GM12878 (cell line): ENCODE results near the gene PCK2. TPM values are rescaled to one million over a fixed set of nuclear protein-coding genes. Genes with fewer than 3 reads are reported as not detected.
A peak's percentile ranks its signal among the peaks of the same experiment; 100 is the strongest.

Experiments used
- BHLHE40 ChIP-seq, 2 experiments: fragments of 450-650 bp in 1 of 2; IDR thresholded peaks; 2 replicates each; pipeline ENCODE4 v1.6.1; 2011 to 2017; ENCODE audit warnings: low read depth in 2 of 2, borderline replicate concordance in 1 of 2, improper control_type of control experiment in 1 of 2, low read length in 1 of 2, mild to moderate bottlenecking in 1 of 2
- CHD1 ChIP-seq: IDR thresholded peaks from 2 replicates; pipeline ENCODE4 v1.6.1; 2012; ENCODE audit warnings: low read depth, low read length, improper control_type of control experiment
- E4F1 ChIP-seq: fragments of 450-650 bp; IDR thresholded peaks from 2 replicates; pipeline ENCODE4 v1.6.1; 2018; ENCODE audit warnings: borderline replicate concordance, mild to moderate bottlenecking; ENCODE audit not compliant: partially characterized antibody
- HCFC1 ChIP-seq: fragments of 150-350 bp; IDR thresholded peaks from 2 replicates; pipeline ENCODE4 v1.6.1; 2014; ENCODE audit warnings: low read length
- MEF2A ChIP-seq: IDR thresholded peaks from 2 replicates; pipeline ENCODE4 v1.6.1; 2011; ENCODE audit warnings: low read depth, mild to moderate bottlenecking, low read length, moderate library complexity; ENCODE audit not compliant: insufficient read depth
- MTA3 ChIP-seq: IDR thresholded peaks from 2 replicates; pipeline ENCODE4 v1.6.1; 2012; ENCODE audit warnings: low read length, inconsistent platforms, borderline replicate concordance
- NFIC ChIP-seq: IDR thresholded peaks from 2 replicates; pipeline ENCODE4 v1.6.1; 2012; ENCODE audit warnings: low read depth, mild to moderate bottlenecking, inconsistent platforms, low read length, moderate library complexity
- NFXL1 ChIP-seq: fragments of 450-650 bp; IDR thresholded peaks from 2 replicates; pipeline ENCODE4 v1.6.1; 2017; ENCODE audit warnings: antibody characterized with exemption, mild to moderate bottlenecking, borderline replicate concordance
- NRF1 ChIP-seq: conservative IDR thresholded peaks from 2 replicates; pipeline ENCODE4 v1.6.1; 2011; ENCODE audit warnings: mild to moderate bottlenecking, low read depth, low read length, improper control_type of control experiment
- POU2F2 ChIP-seq: IDR thresholded peaks from 3 replicates; pipeline ENCODE4 v1.6.1; 2011; ENCODE audit warnings: low read depth, mild to moderate bottlenecking, low read length, borderline replicate concordance
- polyA plus RNA-seq, 11 experiments: library from polyadenylated mRNA; depleted of rRNA in 4 of 11; unstranded in 6 of 11; stranded (reverse) in 5 of 11; fragments of >200 nt; fragmentation: Nextera tagmentation in 4 of 11; fragmentation: Illumina TruSeq in 1 of 11; extraction: Ambion mirVana in 4 of 11; extraction: Trizol in 1 of 11; gene quantifications; 1 replicate in 1 of 11; 2 replicates in 10 of 11; pipeline versions ENCODE4 v1.2.1 to v1.2.3, GENCODE V29; 2011 to 2016; ENCODE audit warnings: inconsistent platforms in 2 of 11, missing spikeins in 2 of 11, low read depth in 1 of 11
- total RNA-seq, 4 experiments: library from RNA; depleted of rRNA in 3 of 4; stranded (reverse); fragments of >200 nt in 3 of 4; fragmentation: Illumina TruSeq in 1 of 4; extraction: Trizol in 1 of 4; gene quantifications; 2 replicates each; pipeline versions ENCODE4 v1.2.1 to v1.2.3, GENCODE V29; 2013 to 2021
- TF ChIP-seq, protein P1 (sequence below): IDR thresholded peaks from 2 replicates; pipeline ENCODE4 v1.6.1; 2011; ENCODE audit warnings: low read depth, low read length, improper control_type of control experiment, borderline replicate concordance
- TF ChIP-seq, protein P2 (sequence below): IDR thresholded peaks from 2 replicates; pipeline ENCODE4 v1.6.1; 2011; ENCODE audit warnings: mild to moderate bottlenecking, low read depth, low read length, moderate library complexity; ENCODE audit not compliant: insufficient replicate concordance
- TF ChIP-seq, protein P3 (sequence below): fragments of 450-650 bp; formaldehyde crosslinking; IDR thresholded peaks from 2 replicates; pipeline ENCODE4 v1.5.0; 2022; ENCODE audit warnings: mild to moderate bottlenecking, missing genetic modification characterization
- TF ChIP-seq, protein P4 (sequence below): fragments of 450-650 bp; IDR thresholded peaks from 2 replicates; pipeline ENCODE4 v1.6.1; 2017; ENCODE audit warnings: mild to moderate bottlenecking
- TF ChIP-seq, protein P5 (sequence below): fragments of 450-650 bp; conservative IDR thresholded peaks from 2 replicates; pipeline ENCODE4 v1.6.1; 2017; ENCODE audit warnings: mild to moderate bottlenecking, moderate library complexity

Gene PCK2
- total and polyA plus RNA-seq, 10 of the 15 experiments (the other 5 are each of a cell fraction or from before 2014, with no cell fraction given) = 6.6 to 110 (median 44.6) TPM

GRCh38 chr14:24080888-24081738 is 13.0 kb upstream of the PCK2 start (continued):
- TF ChIP-seq, protein P1, sequence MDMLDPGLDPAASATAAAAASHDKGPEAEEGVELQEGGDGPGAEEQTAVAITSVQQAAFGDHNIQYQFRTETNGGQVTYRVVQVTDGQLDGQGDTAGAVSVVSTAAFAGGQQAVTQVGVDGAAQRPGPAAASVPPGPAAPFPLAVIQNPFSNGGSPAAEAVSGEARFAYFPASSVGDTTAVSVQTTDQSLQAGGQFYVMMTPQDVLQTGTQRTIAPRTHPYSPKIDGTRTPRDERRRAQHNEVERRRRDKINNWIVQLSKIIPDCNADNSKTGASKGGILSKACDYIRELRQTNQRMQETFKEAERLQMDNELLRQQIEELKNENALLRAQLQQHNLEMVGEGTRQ = no peak
- TF ChIP-seq HCFC1 (no peak), NRF1 (no peak), MEF2A (no peak), BHLHE40 (IDR thresholded peaks at IDR 0.05; ENCODE audit: borderline replicate concordance in 1 of 2, low read depth in 2 of 2, low read length in 1 of 2) (peak in 1 of 2 experiments; percentile 77; a peak in 2 of 4 replicates), NFIC (no peak), POU2F2 (no peak), MTA3 (no peak), CHD1 (no peak), E4F1 (no peak), NFXL1 (0 out of 2 replicates have a peak, but pooled peaks have one; percentile 13)
- TF ChIP-seq, protein P2, sequence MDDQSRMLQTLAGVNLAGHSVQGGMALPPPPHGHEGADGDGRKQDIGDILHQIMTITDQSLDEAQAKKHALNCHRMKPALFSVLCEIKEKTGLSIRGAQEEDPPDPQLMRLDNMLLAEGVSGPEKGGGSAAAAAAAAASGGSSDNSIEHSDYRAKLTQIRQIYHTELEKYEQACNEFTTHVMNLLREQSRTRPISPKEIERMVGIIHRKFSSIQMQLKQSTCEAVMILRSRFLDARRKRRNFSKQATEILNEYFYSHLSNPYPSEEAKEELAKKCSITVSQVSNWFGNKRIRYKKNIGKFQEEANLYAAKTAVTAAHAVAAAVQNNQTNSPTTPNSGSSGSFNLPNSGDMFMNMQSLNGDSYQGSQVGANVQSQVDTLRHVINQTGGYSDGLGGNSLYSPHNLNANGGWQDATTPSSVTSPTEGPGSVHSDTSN = peak; percentile 12
- TF ChIP-seq, protein P3, sequence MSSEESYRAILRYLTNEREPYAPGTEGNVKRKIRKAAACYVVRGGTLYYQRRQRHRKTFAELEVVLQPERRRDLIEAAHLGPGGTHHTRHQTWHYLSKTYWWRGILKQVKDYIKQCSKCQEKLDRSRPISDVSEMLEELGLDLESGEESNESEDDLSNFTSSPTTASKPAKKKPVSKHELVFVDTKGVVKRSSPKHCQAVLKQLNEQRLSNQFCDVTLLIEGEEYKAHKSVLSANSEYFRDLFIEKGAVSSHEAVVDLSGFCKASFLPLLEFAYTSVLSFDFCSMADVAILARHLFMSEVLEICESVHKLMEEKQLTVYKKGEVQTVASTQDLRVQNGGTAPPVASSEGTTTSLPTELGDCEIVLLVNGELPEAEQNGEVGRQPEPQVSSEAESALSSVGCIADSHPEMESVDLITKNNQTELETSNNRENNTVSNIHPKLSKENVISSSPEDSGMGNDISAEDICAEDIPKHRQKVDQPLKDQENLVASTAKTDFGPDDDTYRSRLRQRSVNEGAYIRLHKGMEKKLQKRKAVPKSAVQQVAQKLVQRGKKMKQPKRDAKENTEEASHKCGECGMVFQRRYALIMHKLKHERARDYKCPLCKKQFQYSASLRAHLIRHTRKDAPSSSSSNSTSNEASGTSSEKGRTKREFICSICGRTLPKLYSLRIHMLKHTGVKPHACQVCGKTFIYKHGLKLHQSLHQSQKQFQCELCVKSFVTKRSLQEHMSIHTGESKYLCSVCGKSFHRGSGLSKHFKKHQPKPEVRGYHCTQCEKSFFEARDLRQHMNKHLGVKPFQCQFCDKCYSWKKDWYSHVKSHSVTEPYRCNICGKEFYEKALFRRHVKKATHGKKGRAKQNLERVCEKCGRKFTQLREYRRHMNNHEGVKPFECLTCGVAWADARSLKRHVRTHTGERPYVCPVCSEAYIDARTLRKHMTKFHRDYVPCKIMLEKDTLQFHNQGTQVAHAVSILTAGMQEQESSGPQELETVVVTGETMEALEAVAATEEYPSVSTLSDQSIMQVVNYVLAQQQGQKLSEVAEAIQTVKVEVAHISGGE = no peak
- TF ChIP-seq, protein P4, sequence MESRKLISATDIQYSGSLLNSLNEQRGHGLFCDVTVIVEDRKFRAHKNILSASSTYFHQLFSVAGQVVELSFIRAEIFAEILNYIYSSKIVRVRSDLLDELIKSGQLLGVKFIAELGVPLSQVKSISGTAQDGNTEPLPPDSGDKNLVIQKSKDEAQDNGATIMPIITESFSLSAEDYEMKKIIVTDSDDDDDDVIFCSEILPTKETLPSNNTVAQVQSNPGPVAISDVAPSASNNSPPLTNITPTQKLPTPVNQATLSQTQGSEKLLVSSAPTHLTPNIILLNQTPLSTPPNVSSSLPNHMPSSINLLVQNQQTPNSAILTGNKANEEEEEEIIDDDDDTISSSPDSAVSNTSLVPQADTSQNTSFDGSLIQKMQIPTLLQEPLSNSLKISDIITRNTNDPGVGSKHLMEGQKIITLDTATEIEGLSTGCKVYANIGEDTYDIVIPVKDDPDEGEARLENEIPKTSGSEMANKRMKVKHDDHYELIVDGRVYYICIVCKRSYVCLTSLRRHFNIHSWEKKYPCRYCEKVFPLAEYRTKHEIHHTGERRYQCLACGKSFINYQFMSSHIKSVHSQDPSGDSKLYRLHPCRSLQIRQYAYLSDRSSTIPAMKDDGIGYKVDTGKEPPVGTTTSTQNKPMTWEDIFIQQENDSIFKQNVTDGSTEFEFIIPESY = no peak
- TF ChIP-seq, protein P5, sequence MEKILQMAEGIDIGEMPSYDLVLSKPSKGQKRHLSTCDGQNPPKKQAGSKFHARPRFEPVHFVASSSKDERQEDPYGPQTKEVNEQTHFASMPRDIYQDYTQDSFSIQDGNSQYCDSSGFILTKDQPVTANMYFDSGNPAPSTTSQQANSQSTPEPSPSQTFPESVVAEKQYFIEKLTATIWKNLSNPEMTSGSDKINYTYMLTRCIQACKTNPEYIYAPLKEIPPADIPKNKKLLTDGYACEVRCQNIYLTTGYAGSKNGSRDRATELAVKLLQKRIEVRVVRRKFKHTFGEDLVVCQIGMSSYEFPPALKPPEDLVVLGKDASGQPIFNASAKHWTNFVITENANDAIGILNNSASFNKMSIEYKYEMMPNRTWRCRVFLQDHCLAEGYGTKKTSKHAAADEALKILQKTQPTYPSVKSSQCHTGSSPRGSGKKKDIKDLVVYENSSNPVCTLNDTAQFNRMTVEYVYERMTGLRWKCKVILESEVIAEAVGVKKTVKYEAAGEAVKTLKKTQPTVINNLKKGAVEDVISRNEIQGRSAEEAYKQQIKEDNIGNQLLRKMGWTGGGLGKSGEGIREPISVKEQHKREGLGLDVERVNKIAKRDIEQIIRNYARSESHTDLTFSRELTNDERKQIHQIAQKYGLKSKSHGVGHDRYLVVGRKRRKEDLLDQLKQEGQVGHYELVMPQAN = peak; percentile 86
